ENCODE data around the gene PRDM16.

Gene PRDM16

DNA sequence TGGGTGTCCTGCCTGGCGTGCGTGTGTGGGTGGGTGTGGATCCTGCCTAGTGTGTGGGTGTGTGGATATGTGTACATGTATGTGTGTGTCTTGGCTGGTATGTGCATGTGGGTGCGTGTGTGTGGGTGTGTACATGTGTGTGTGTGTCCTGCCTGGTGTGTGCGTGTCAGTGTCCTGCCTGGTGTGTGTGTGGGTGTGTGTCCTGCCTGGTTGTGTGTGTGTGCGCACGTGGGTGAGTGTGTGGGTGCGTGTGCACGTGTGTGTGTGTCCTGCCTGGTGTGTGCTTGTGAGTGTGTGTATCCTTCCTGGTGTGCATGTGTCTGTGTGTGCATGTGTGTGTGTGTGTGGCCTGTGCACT lies 60.1 kb downstream of the PRDM16 start:
- no peaks in the 10 kb centered on the region for H3K27me3 Mint-ChIP-seq (ENCODE audit: low read depth)
- H3K36me3 Mint-ChIP-seq (ENCODE audit: low read depth) = no peaks in the 10 kb centered on the region
- H3K4me3 Mint-ChIP-seq = no peak overlapping the region
- H3K9me3 Mint-ChIP-seq = no peaks in the 10 kb centered on the region
- H3K27ac Mint-ChIP-seq = no peak overlapping the region
- H3K4me1 Mint-ChIP-seq (ENCODE audit: low read depth) = no peaks in the 10 kb centered on the region

DNA sequence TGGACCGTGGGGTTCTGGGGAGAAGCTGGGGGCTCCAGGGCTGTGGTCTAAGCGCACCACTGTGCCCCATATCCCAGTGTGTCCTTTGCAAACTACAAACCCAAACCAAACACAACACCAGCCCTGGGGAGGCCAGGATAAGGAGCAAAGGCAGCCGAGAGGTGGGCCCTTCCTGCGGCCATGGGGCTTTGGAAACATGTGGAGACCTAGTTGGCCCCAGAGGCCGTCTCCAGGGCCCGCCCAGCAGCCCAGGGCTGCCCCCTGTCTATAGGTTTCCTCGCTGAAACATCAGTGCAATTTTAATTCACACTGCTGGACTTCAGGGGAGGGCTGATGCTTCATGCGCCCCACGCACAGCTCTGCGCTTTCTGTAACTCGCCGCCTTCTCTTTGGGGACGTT lies 61.3 kb downstream of the PRDM16 start:
- no peak overlapping the region for H3K4me3 Mint-ChIP-seq
- no peaks in the 10 kb centered on the region for H3K4me1 Mint-ChIP-seq (ENCODE audit: low read depth)
- no peak overlapping the region for H3K27ac Mint-ChIP-seq
- H3K27me3 Mint-ChIP-seq (ENCODE audit: low read depth) = no peaks in the 10 kb centered on the region
- no peaks in the 10 kb centered on the region for H3K36me3 Mint-ChIP-seq (ENCODE audit: low read depth)
- H3K9me3 Mint-ChIP-seq = no peaks in the 10 kb centered on the region

DNA sequence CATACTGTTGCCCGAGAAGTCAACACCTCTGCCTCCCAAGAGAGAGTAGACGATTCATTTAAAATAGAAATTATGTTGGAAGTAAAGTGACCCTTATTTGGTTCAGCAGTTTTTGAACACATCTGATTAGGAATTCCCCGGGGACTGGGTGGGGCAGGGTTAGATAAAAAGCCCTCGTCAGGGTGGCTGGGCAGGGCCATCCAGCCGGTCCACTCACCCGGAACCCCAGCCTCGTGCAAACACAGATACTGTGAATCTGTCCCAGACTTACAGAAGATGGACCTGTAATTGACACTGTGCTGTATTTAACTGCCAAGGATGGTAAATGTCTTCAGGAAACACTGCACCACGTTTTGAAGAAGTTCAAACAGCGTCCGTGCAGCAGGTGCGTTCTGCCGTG lies 63.7 kb downstream of the PRDM16 start:
- Mint-ChIP-seq H3K36me3 (ENCODE audit: low read depth) (no peaks in the 10 kb centered on the region), H3K4me1 (ENCODE audit: low read depth) (no peaks in the 10 kb centered on the region), H3K9me3 (no peaks in the 10 kb centered on the region), H3K4me3 (no peak overlapping the region), H3K27me3 (ENCODE audit: low read depth) (no peaks in the 10 kb centered on the region), H3K27ac (no peak overlapping the region)

DNA sequence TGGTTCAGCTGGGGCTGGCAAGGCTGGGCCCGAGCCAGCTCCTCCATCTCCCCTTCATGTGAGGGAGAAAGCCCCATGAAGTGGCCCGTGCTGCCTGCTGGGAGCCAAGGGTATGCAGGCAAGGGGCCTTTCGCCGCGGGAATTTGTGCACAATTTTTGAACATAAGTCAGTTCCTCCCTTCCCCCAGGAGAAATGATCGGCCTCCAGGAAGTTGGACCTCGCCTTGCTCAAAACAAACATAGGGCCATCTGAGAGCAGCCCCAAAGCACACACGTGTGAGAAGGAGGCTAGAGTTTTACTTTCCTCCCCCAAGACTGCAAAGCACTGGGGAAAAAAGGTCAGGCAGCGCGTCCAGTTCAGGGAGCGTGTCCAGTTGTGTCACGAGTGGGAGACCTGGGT lies 64.7 kb downstream of the PRDM16 start:
- no peaks in the 10 kb centered on the region for H3K9me3 Mint-ChIP-seq
- no peak overlapping the region for H3K4me3 Mint-ChIP-seq
- no peaks in the 10 kb centered on the region for H3K36me3 Mint-ChIP-seq (ENCODE audit: low read depth)
- no peaks in the 10 kb centered on the region for H3K4me1 Mint-ChIP-seq (ENCODE audit: low read depth)
- H3K27me3 Mint-ChIP-seq (ENCODE audit: low read depth) = no peaks in the 10 kb centered on the region
- no peak overlapping the region for H3K27ac Mint-ChIP-seq

DNA sequence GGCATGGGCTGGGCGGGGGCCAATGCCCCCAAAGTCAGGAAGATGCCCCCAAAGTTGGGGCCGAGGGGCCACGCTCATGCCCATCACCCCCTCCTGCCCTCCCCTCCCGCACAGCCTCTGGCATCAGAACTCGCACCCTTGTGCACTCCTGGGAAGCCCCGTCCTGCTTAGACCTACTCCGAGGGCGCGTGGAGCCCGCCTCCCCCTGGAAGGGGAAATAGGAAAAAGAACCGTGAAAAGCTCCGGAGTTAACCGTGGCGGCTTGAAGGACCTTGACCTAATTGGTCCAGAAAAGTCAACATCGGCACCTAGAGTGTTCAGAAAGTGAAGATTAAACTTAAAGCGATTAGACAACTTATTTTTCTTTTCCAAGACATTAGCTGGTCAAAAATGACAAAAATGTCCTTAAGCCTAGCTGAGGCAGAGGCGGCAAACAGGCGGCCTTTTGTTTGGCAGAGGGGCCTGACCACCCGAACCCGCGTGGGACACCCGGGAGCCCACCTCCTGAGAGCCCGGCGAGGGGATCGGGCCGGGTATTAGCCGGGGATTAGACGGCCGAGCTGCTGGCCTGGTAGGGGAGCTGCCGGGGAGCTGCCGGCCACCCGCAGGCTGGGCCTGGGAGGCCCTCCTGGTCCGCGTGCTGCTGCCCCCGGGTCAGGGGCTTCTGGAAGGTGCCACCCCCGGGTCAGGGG lies 65.5 kb downstream of the PRDM16 start:
- Mint-ChIP-seq H3K27ac (no peak overlapping the region), H3K36me3 (ENCODE audit: low read depth) (no peaks in the 10 kb centered on the region), H3K27me3 (ENCODE audit: low read depth) (no peaks in the 10 kb centered on the region), H3K9me3 (no peaks in the 10 kb centered on the region), H3K4me3 (no peak overlapping the region), H3K4me1 (ENCODE audit: low read depth) (no peaks in the 10 kb centered on the region)

DNA sequence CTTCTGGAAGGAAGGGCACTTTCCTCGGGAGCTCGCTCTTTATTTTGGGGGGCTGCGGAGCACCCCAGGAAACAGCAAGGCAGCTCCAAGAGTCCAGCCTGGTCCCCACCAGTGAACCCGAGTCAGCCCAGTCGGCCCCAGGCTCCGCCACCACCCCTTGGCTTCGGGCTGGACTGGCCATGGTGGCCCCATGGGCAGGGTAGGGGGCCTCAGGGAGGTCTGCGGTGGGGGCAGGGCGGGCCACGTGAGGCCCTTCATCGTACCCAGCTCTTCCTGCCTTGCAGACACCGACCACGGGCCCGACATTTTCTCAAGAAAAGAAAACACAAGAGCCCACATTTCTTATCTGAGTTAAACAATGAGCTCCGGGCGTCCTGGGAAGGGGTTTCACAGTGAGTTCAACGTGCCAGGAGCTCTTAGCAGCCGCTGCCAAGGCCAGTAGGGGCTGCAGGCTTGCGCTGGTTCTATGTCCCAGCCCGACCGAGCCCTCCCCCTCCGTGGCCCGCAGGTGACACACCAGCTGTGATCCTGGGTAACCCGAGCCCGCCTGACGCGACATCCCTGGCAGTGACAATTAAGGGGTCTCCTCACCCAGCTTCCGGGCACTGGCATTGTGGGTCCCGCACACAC lies 66.2 kb downstream of the PRDM16 start:
- Mint-ChIP-seq H3K27me3 (ENCODE audit: low read depth) (no peaks in the 10 kb centered on the region), H3K4me3 (no peak overlapping the region), H3K9me3 (no peaks in the 10 kb centered on the region), H3K27ac (no peak overlapping the region), H3K4me1 (ENCODE audit: low read depth) (no peaks in the 10 kb centered on the region), H3K36me3 (ENCODE audit: low read depth) (no peaks in the 10 kb centered on the region)

DNA sequence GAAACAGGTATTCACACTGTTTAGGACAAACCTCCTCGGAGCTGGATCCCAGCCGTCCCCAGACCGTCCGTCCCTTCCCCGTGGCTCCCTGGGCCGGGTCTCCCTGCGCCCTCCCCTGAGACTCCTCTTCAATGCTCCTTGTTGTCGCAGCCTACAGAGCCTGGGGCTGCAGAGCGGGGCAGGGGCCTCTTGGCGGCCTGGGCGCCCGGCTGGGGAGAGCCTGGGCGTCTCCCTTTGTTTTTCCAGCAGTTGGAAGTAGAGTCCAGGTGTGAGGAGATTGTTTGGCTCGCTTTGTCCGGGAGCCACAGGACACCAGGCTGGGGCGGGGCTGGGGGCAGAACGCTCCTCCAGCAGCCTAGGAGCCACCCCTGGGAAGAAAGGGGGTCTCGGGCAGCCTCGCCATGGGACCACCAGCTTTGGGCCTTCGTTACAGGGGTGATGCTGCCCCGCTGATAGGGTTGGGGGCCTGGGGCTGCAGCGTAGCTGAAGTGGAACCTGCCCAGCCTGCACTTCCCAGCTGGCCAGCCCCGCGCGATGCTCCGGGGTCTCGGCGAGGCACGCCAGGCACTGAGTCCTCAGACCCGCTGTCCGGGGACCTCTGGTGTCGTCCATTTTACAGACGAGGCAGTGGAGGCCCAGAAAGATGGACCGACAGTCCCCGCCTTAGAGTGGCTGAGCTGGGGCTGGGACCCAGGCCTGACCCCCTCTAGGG lies 66.9 kb downstream of the PRDM16 start:
- Mint-ChIP-seq H3K27ac (no peak overlapping the region), H3K9me3 (no peaks in the 10 kb centered on the region), H3K4me1 (ENCODE audit: low read depth) (no peaks in the 10 kb centered on the region), H3K4me3 (no peak overlapping the region), H3K36me3 (ENCODE audit: low read depth) (no peaks in the 10 kb centered on the region), H3K27me3 (ENCODE audit: low read depth) (no peaks in the 10 kb centered on the region)

DNA sequence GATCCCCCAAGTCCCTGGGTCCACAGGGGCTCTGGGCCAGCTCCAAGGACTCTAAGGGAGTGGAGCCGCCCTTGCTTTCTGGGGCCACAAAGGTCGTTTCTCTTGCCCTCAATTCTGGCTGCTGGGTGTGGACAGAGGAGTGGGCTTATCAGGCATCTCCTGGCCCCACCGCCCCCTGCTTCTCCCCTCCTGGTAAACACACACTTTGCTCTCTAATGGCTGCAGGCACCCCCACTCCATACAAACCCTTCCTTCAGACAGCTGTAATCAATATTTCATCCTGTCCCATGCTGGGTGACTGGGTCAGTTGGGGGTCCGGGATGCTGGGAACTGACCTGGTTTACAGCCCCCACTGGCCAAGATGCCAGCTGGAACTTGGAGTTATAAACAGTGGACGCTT lies 67.5 kb downstream of the PRDM16 start:
- Mint-ChIP-seq H3K27me3 (ENCODE audit: low read depth) (no peaks in the 10 kb centered on the region), H3K4me1 (ENCODE audit: low read depth) (no peaks in the 10 kb centered on the region), H3K36me3 (ENCODE audit: low read depth) (no peaks in the 10 kb centered on the region)

DNA sequence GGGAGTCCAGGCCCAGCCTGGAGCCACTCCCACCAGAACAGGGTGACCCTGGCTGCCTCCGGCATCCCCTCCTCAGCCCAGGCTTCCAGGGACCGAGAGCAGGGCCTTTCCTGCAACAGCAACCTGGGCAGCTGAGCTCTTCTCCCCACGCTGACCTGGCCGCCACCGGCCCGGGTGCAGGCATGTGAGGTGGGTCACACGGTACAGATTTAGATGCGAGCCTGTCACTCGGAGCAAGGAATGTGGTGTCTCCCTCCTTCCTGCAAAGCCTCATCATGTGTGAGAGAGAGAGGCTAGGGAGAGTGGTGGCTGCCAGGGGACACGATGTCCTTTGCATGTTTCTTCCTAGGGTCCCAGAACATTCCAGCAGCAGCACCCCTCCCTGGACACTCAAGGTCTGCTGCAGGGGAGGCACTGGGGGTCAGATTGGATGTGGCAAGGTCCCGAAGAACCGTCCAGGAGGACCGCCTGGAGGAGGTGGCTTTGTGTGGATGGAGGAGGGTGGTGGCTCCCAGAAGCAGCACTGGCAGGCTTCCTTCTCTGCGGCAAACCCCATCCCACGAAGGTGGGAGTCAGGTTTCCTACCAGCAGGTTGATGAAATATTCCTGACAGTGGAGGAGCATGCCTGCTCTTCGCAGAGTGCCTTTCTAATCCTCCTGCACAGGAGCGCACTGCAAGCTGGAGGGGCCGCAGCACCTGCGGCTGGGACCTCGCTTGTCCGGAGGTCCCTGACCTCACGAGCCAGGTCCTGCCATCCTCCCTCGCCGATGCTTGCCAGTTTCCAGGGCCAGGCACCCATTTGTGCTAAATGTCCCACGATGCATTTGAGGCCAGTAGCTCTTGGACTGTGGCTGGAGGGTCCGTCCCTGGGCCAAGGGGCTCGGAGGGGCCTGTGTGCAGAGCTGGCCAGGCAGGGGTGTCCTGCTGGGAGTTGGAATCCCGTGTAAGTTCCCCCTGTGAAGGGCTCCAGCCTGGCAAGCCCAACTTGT lies 68.4 kb downstream of the PRDM16 start:
- no peaks in the 10 kb centered on the region for H3K9me3 Mint-ChIP-seq
- H3K27ac Mint-ChIP-seq = no peak overlapping the region
- no peaks in the 10 kb centered on the region for H3K4me1 Mint-ChIP-seq (ENCODE audit: low read depth)

More for the DNA sequence above, 67.5 kb downstream of the PRDM16 start:
- Mint-ChIP-seq H3K27ac (no peak overlapping the region), H3K9me3 (no peaks in the 10 kb centered on the region), H3K4me3 (no peak overlapping the region)

DNA sequence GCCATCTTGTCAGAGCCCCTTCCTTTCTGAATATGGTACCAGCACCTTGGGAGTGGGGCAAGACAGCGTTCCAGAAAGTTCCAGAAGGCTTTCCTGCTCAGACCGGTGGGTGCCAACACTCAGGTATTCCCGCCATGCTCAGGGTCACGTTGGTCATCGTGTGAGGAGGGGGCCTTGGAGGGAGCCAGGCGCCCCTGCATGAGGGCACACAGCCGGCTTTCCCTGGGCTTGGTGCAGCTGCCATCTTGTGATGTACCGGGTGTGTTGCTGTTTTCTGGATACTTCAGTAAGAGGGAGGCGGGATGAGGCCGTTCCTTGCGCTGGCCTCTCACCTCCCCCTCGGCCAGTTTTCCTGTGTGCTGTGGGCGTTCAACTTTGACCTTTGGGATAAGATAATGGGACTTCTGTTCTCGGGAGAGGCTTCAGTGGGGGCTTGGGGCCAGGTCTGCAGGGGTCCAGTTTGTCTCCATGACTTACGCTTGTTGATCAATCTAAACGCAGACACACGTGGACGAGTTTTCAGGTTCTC lies 69.7 kb downstream of the PRDM16 start:
- H3K27me3 Mint-ChIP-seq (ENCODE audit: low read depth) = no peaks in the 10 kb centered on the region
- no peak overlapping the region for H3K27ac Mint-ChIP-seq
- H3K36me3 Mint-ChIP-seq (ENCODE audit: low read depth) = no peaks in the 10 kb centered on the region
- H3K4me1 Mint-ChIP-seq (ENCODE audit: low read depth) = no peaks in the 10 kb centered on the region
- H3K9me3 Mint-ChIP-seq = no peaks in the 10 kb centered on the region
- H3K4me3 Mint-ChIP-seq = no peak overlapping the region

More for the DNA sequence above, 68.4 kb downstream of the PRDM16 start:
- no peaks in the 10 kb centered on the region for H3K27me3 Mint-ChIP-seq (ENCODE audit: low read depth)
- no peaks in the 10 kb centered on the region for H3K36me3 Mint-ChIP-seq (ENCODE audit: low read depth)
- H3K4me3 Mint-ChIP-seq = no peak overlapping the region

DNA sequence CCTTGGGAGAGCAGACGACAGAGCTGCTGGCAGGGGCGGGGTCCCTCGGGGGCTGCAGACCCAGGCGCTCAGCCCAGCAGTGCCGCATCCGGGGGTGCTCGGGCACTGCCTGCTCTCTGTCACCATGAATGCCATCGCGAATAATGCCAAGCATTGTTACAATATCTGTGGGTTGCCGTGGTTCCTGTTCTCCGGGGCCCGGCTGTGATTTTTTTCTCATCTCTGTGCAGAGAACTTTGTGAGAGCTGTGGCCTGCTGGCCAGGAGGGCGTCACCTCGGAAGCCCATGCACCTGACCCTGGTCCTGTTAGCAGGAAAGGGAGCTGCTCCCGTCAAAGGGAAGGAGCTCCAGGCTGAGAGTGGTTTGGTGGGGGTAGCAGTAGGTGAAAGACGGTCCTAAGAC lies 70.4 kb downstream of the PRDM16 start:
- Mint-ChIP-seq H3K27me3 (ENCODE audit: low read depth) (no peaks in the 10 kb centered on the region), H3K27ac (no peak overlapping the region), H3K4me1 (ENCODE audit: low read depth) (no peaks in the 10 kb centered on the region), H3K9me3 (no peaks in the 10 kb centered on the region), H3K36me3 (ENCODE audit: low read depth) (no peaks in the 10 kb centered on the region), H3K4me3 (no peak overlapping the region)

DNA sequence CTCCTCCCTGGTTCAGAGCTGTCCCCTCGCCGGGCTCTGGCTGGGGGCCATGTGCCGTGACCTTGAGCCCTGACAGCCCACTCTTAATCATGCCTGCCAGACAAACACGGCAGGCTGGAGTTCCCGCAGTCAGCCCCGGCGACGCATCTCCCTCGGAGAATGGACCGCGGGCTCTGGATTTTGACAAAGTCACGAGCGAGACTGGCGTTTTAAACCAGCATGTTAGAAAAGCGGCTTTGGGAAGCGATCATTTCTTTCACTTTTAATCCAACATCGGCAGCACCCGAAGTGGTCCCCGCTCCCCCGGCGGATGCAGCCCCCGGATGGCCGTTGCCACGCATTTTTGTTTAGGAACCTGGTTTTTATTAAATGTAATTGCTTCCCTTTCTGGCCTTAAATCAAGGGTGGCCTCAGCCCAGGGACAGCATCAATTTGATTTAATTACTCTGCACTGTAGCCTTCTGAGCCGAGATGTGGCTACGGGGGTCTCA lies 70.9 kb downstream of the PRDM16 start:
- Mint-ChIP-seq H3K27ac (no peak overlapping the region), H3K4me1 (ENCODE audit: low read depth) (no peaks in the 10 kb centered on the region), H3K36me3 (ENCODE audit: low read depth) (no peaks in the 10 kb centered on the region), H3K9me3 (no peaks in the 10 kb centered on the region), H3K4me3 (no peak overlapping the region), H3K27me3 (ENCODE audit: low read depth) (no peaks in the 10 kb centered on the region)

DNA sequence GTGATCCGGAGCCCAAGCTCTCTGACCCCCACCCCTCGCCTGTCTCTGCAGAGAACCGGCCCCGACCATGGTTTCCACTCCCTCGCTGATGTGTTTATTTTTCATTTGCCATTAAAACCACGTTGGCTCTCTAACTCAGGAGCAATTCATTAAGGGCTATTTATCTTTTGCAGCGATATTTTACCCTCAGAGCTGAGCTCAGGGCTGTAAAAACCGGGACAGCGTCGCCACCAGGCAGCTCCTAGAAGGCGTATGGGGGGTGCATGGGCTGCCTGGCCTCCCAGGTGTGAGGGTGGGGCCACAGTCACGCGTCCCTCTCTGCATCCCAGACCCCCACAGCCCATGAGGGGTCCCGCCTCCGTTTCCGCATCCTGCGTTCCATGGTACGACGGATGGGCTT lies 71.4 kb downstream of the PRDM16 start:
- Mint-ChIP-seq H3K36me3 (ENCODE audit: low read depth) (no peaks in the 10 kb centered on the region), H3K9me3 (no peaks in the 10 kb centered on the region), H3K27ac (no peak overlapping the region), H3K27me3 (ENCODE audit: low read depth) (no peaks in the 10 kb centered on the region), H3K4me1 (ENCODE audit: low read depth) (no peaks in the 10 kb centered on the region), H3K4me3 (no peak overlapping the region)

DNA sequence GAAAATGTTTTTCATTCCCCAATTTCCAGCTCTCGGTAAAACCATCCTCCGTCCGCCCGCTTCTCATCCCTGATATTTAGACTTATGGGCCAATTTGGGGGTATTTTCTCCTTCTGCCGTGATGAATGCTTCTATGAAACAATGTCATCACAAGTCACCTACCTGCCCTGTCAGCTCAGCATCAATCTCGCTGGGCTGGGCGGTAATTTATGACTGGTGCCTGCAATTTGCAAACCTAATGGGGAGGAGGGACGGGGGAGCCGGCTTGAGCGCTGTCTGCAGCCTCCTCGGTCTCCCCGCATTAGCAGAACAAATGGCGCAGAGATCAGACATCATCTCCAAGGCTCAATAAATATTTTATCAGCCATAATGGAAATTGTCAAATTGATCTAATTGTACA lies 72.1 kb downstream of the PRDM16 start:
- Mint-ChIP-seq H3K4me3 (no peak overlapping the region), H3K27ac (no peak overlapping the region), H3K36me3 (ENCODE audit: low read depth) (no peaks in the 10 kb centered on the region)

More for the DNA sequence above, 72.1 kb downstream of the PRDM16 start:
- Mint-ChIP-seq H3K4me1 (ENCODE audit: low read depth) (no peaks in the 10 kb centered on the region), H3K27me3 (ENCODE audit: low read depth) (no peaks in the 10 kb centered on the region), H3K9me3 (no peaks in the 10 kb centered on the region)
